NCI-H510A treated with DMSO at 0.1 percent for 48 hours (cell line): ENCODE measurements around the gene PPP2R2C.

Experiments used
- DNase-seq: peaks from one replicate; lab custom pipeline; 2025; lab: John Stamatoyannopoulos, UW

PPP2R2C gene

DNA sequence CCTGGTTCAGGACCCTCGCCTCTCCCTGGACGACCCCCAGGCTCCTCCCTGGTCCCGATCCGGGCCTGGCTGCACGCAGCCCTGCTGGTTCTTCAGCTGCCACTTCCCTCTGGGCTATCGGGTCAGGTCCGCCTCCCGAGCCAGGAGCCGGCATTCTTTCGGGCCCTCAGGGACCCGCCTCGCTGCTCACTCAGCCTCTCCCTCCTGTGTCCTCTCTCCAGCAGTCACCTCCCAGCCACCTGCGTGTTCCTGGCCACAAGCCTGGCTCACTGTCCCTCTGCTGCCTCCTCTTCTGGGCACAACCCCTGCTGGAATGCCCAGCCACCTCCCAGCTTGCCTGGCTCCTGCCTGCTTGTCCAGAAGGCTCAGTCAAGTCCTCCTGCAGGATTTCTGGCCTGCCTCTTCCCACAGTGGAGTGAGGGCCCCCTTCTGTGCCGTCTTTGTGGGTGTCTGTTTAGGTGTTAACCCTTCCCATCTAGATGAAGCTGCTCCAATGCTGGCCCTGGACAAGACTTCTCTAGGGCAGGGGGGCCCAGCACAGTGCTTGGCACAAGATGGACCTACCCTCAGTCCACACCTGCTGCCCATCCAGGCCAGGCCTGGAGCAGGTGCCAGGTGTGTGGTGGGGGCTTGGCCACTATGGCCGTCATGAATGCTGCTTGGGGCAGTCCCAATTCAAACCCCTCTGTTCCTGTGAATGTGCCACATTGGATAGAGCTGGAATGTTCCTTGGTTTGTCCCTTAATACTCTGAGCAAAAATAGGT is 200.5 kb downstream of the PPP2R2C start:
- DNase-seq, result no peak

DNA sequence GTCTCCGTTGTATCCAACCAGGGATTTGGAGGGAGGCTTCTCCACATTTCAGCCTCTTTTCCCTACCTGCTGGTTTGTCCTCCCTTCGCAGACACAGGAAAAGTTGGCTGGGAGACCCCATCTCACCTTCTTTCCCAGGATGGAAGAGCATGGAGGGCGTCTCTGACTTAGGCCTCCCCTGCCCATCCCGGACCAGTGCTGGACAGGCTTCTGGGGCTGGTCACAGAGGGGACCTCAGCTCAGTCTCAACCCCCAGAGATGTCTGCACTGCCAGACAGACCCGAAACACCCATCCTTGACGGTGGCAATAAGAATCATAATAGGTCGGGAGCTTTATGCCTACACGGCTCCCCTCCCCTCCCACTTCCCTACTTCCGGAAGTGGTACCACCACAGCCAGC is 201.2 kb downstream of the PPP2R2C start:
- DNase-seq, result no peak

DNA sequence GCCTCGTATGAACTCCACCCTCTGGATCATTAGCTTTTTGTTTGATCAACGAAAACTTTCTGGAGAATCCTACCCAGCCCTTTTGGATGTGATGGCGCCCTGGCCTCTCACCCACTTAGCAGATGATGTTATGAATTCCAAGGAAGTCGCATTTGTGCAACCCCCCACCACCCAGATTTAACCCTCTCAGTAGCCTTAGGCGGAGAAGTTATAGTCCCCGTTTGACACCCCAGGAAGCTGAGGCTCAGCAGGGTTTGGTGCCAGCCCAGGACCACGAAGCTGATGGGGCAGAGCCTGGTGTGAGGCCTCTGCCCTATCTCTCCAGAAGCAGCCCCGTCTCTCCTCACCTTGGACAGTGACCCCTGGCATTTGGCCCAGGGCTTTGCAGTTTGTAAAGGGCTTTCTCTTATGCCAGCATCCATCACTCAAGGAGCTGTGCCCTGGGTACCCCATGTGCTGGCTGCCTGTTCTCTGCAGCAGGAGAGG is 201.7 kb downstream of the PPP2R2C start:
- DNase-seq, result no peak
